H1 (cell line): Measurements from ENCODE around the gene ADCY2. TPM values are rescaled to one million over a fixed set of nuclear protein-coding genes. Genes with fewer than 3 reads are reported as not detected.
A peak's percentile ranks its signal among the peaks of the same experiment; 100 is the strongest.

Experiments
- CTCF ChIA-PET: fragments of 300-600 bp; sonication (Branson Sonifier 250); formaldehyde crosslinking; loops from one replicate; lab custom pipeline; 2021; ENCODE audit not compliant: partially characterized antibody; lab: Charles Lee
- POLR2A ChIA-PET: fragments of 300-600 bp; sonication (Branson Sonifier 250); formaldehyde crosslinking; loops from one replicate; lab custom pipeline; 2021; ENCODE audit warnings: inconsistent platforms; ENCODE audit not compliant: partially characterized antibody; lab: Charles Lee
- DNase-seq, 2 experiments: peaks; one replicate each; pipeline versions ENCODE4 v3.0.0 to v3.0.0-alpha.2; 2010 to 2022; ENCODE audit warnings: low spot score in 2 of 2, low read depth in 1 of 2, mixed read lengths in 1 of 2
- FAIRE-seq: peaks from 2 replicates; lab custom pipeline; 2011; peaks lifted over from hg19 to GRCh38; lab: Jason Lieb, UNC
- H2AFZ ChIP-seq: 2 replicates; pipeline ENCODE4 v1.8.1; 2012; ENCODE audit warnings: low read length, inconsistent platforms
- H2AK5ac ChIP-seq: 2 replicates; pipeline ENCODE4 v1.6.1; 2013; ENCODE audit warnings: low read depth, low read length
- H2BK120ac ChIP-seq: replicated peaks from 2 replicates; pipeline ENCODE3; 2013; ENCODE audit warnings: low read depth, low read length, inconsistent platforms
- H2BK12ac ChIP-seq: 2 replicates; pipeline ENCODE4 v1.6.1; 2013; ENCODE audit warnings: low read depth, low read length
- H2BK15ac ChIP-seq: 2 replicates; pipeline ENCODE4 v1.6.1; 2013; ENCODE audit warnings: low read length
- H2BK20ac ChIP-seq: 2 replicates; pipeline ENCODE4 v1.6.1; 2013; ENCODE audit warnings: low read length
- H2BK5ac ChIP-seq: 2 replicates; pipeline ENCODE4 v1.6.1; 2013; ENCODE audit warnings: low read depth, low read length
- H3K14ac ChIP-seq: 2 replicates; pipeline ENCODE4 v1.6.1; 2013; ENCODE audit warnings: inconsistent platforms; ENCODE audit not compliant: insufficient read length
- H3K18ac ChIP-seq: 2 replicates; pipeline ENCODE4 v1.6.1; 2013; ENCODE audit warnings: low read length; ENCODE audit errors: extremely low read depth
- H3K23ac ChIP-seq: 2 replicates; pipeline ENCODE4 v1.6.1; 2013; ENCODE audit warnings: inconsistent platforms; ENCODE audit not compliant: insufficient read length
- H3K23me2 ChIP-seq: 2 replicates; pipeline ENCODE4 v1.6.1; 2013; ENCODE audit warnings: low read depth, low read length
- H3K27ac ChIP-seq: 2 replicates; pipeline ENCODE4 v1.6.1; 2011; ENCODE audit warnings: low read depth, low read length, inconsistent platforms
- H3K27me3 ChIP-seq, 4 experiments: replicated peaks in 1 of 4; 1 replicate in 1 of 4; 2 replicates in 3 of 4; pipeline versions ENCODE4 v1.6.1 to v1.8.1; 2011 to 2013; ENCODE audit warnings: low read length in 3 of 4, mild to moderate bottlenecking in 3 of 4, inconsistent platforms in 2 of 4, mixed read lengths in 2 of 4, moderate library complexity in 1 of 4; ENCODE audit not compliant: control insufficient read depth in 3 of 4, insufficient read depth in 3 of 4; ENCODE audit errors: extremely low read depth in 1 of 4
- H3K36me3 ChIP-seq, 4 experiments: 2 replicates each; pipeline versions ENCODE4 v1.6.1 to v1.8.1; 2011 to 2013; ENCODE audit warnings: mild to moderate bottlenecking in 4 of 4, low read length in 3 of 4, moderate library complexity in 2 of 4, control low read depth in 1 of 4, inconsistent platforms in 1 of 4; ENCODE audit not compliant: insufficient read depth in 4 of 4, control insufficient read depth in 2 of 4
- H3K4ac ChIP-seq: replicated peaks from 2 replicates; pipeline ENCODE3; 2013; ENCODE audit warnings: low read length, low read depth, mixed read lengths, inconsistent platforms; ENCODE audit not compliant: insufficient read length
- H3K4me1 ChIP-seq, 4 experiments: replicated peaks in 1 of 4; 1 replicate in 1 of 4; 2 replicates in 3 of 4; pipeline versions ENCODE4 v1.6.1 to v1.8.1; 2011 to 2013; ENCODE audit warnings: low read length in 3 of 4, inconsistent platforms in 2 of 4, mixed read lengths in 1 of 4; ENCODE audit not compliant: insufficient read depth in 4 of 4, control insufficient read depth in 3 of 4
- H3K4me2 ChIP-seq, 2 experiments: 2 replicates each; pipeline versions ENCODE4 v1.6.1 to v1.8.1; 2011 to 2013; ENCODE audit warnings: low read depth in 2 of 2, low read length in 2 of 2, control low read depth in 1 of 2, inconsistent platforms in 1 of 2, mild to moderate bottlenecking in 1 of 2; ENCODE audit not compliant: insufficient read depth in 1 of 2
- H3K4me3 ChIP-seq, 4 experiments: fragments of 200-600, 300-600 bp in 1 of 4; sonication (generic), shearing (Covaris generic), sonication (Bioruptor Twin) in 1 of 4; 2 replicates each; pipeline versions ENCODE4 v1.5.1 to v1.8.1; 2011 to 2016; ENCODE audit warnings: low read length in 4 of 4, low read depth in 3 of 4, control low read depth in 2 of 4, inconsistent platforms in 2 of 4, mild to moderate bottlenecking in 2 of 4, mixed read lengths in 1 of 4, moderate library complexity in 1 of 4; ENCODE audit not compliant: insufficient read depth in 2 of 4; ENCODE audit errors: extremely low read depth in 1 of 4
- H3K56ac ChIP-seq: replicated peaks from 2 replicates; pipeline ENCODE3; 2013; ENCODE audit warnings: low read depth, mild to moderate bottlenecking, mixed read lengths, low read length, inconsistent platforms; ENCODE audit not compliant: insufficient read length
- H3K79me1 ChIP-seq: 2 replicates; pipeline ENCODE4 v1.6.1; 2013; ENCODE audit warnings: low read depth, low read length, control low read depth
- H3K79me2 ChIP-seq, 2 experiments: 2 replicates each; pipeline versions ENCODE4 v1.6.1 to v1.8.1; 2012 to 2013; ENCODE audit warnings: low read length in 2 of 2, mild to moderate bottlenecking in 2 of 2, inconsistent platforms in 1 of 2; ENCODE audit not compliant: insufficient read depth in 2 of 2, control insufficient read depth in 1 of 2
- H3K9ac ChIP-seq, 4 experiments: replicated peaks in 1 of 4; 1 replicate in 1 of 4; 2 replicates in 3 of 4; pipeline versions ENCODE4 v1.6.1 to v1.8.1; 2011 to 2013; ENCODE audit warnings: low read depth in 3 of 4, low read length in 3 of 4, control low read depth in 2 of 4, mild to moderate bottlenecking in 2 of 4, moderate library complexity in 2 of 4, inconsistent platforms in 1 of 4; ENCODE audit errors: extremely low read depth in 1 of 4
- H3K9me3 ChIP-seq, 2 experiments: 2 replicates each; pipeline versions ENCODE4 v1.6.1 to v1.8.1; 2012 to 2013; ENCODE audit warnings: mild to moderate bottlenecking in 2 of 2, moderate library complexity in 2 of 2, control low read depth in 1 of 2, inconsistent platforms in 1 of 2, low read depth in 1 of 2, low read length in 1 of 2, mixed read lengths in 1 of 2; ENCODE audit not compliant: insufficient read depth in 2 of 2
- H4K20me1 ChIP-seq, 2 experiments: replicated peaks in 1 of 2; 2 replicates each; pipeline versions ENCODE3 to v1.8.1; 2011 to 2013; ENCODE audit warnings: inconsistent platforms in 2 of 2, low read length in 2 of 2, mild to moderate bottlenecking in 1 of 2; ENCODE audit not compliant: insufficient read depth in 2 of 2, control insufficient read depth in 1 of 2
- H4K5ac ChIP-seq: 2 replicates; pipeline ENCODE4 v1.6.1; 2013; ENCODE audit warnings: low read length, low read depth, mixed read lengths, inconsistent platforms; ENCODE audit not compliant: insufficient read length
- H4K8ac ChIP-seq: 2 replicates; pipeline ENCODE4 v1.8.0; 2013; ENCODE audit warnings: mild to moderate bottlenecking, moderate library complexity, low read length, inconsistent platforms; ENCODE audit not compliant: insufficient read depth; ENCODE audit errors: extremely low read depth
- H4K91ac ChIP-seq: replicated peaks from 2 replicates; pipeline ENCODE3; 2013; ENCODE audit warnings: low read length, mixed read lengths, inconsistent platforms; ENCODE audit not compliant: insufficient read length
- ATF2 ChIP-seq: IDR thresholded peaks from 2 replicates; pipeline ENCODE4 v1.6.1; 2012; ENCODE audit warnings: low read length, inconsistent platforms
- BACH1 ChIP-seq: IDR thresholded peaks from 2 replicates; pipeline ENCODE4 v1.6.1; 2012; ENCODE audit warnings: low read length, improper control_type of control experiment
- CTCF ChIP-seq, 3 experiments: IDR thresholded peaks; 1 replicate in 2 of 3; 2 replicates in 1 of 3; pipeline versions ENCODE4 v1.5.1 to v1.6.1; 2011; ENCODE audit warnings: low read length in 3 of 3, mild to moderate bottlenecking in 3 of 3, inconsistent platforms in 2 of 3, low read depth in 1 of 3, moderate library complexity in 1 of 3; ENCODE audit not compliant: insufficient read depth in 1 of 3; ENCODE audit errors: control extremely low read depth in 1 of 3
- RAD21 ChIP-seq, 2 experiments: IDR thresholded peaks in 1 of 2; conservative IDR thresholded peaks in 1 of 2; 2 replicates each; pipeline ENCODE4 v1.6.1; 2011; ENCODE audit warnings: low read depth in 2 of 2, low read length in 2 of 2, improper control_type of control experiment in 1 of 2, inconsistent platforms in 1 of 2, mild to moderate bottlenecking in 1 of 2, moderate library complexity in 1 of 2
- RXRA ChIP-seq: IDR thresholded peaks from 2 replicates; pipeline ENCODE4 v1.6.1; 2011; ENCODE audit warnings: low read depth, mild to moderate bottlenecking, low read length, moderate library complexity; ENCODE audit not compliant: insufficient read depth
- SAP30 ChIP-seq: fragments of 300-600 bp; sonication (generic); IDR thresholded peaks from 2 replicates; pipeline ENCODE4 v1.7.1; 2012; ENCODE audit warnings: low read length, moderate library complexity, mild to moderate bottlenecking, inconsistent platforms; ENCODE audit not compliant: insufficient read depth, insufficient replicate concordance
- WGBS, 2 experiments: shearing (Covaris generic) in 1 of 2; methylation state at CpG; one replicate each; pipeline versions ENCODE4 v1.1.6 to v1.1.7; 2013 to 2015; ENCODE audit warnings: low lambda C conversion rate in 2 of 2, mixed read lengths in 2 of 2, inconsistent platforms in 1 of 2, low coverage in 1 of 2, missing lambda C conversion rate in 1 of 2; ENCODE audit not compliant: insufficient replicate concordance in 2 of 2, insufficient coverage in 1 of 2, insufficient read length in 1 of 2; ENCODE audit errors: extremely low coverage in 1 of 2, missing lambda C conversion rate in 1 of 2; 5-methylcytosine and 5-hydroxymethylcytosine counted together
- polyA plus RNA-seq, 7 experiments: library from polyadenylated mRNA; depleted of rRNA in 3 of 7; stranded (reverse) in 5 of 7; unstranded in 2 of 7; fragments of >200 nt in 5 of 7; fragments of 200-250 nt in 2 of 7; gene quantifications; 1 replicate in 5 of 7; 2 replicates in 1 of 7; 4 replicates in 1 of 7; pipeline versions ENCODE4 v1.2.1 to v1.2.3, GENCODE V29; 2011 to 2013; ENCODE audit warnings: missing spikeins in 2 of 7, mixed read lengths in 2 of 7
- total RNA-seq: library from RNA; stranded (reverse); fragmentation: NEBNext Ultra II Directional; extraction: Animal tissue kit (Norgen Biotek cat#: 25700); gene quantifications from 2 replicates; pipeline ENCODE4 v1.2.1, GENCODE V29; 2021

Gene ADCY2
- total and polyA plus RNA-seq, 2 of the 8 experiments (the other 6 are each of a cell fraction or from before 2014, with no cell fraction given), result 35.8 to 122 TPM

GRCh38 chr5:7805379-7805778 is 409.4 kb downstream of the ADCY2 start:
- Histone ChIP-seq H3K27me3 (no peaks in the 10 kb centered on the region), H2AFZ (no peak overlapping the region), H4K5ac (no peak overlapping the region), H2BK15ac (no peak overlapping the region), H3K23me2 (no peaks in the 10 kb centered on the region), H4K8ac (no peak overlapping the region), H2BK5ac (no peak overlapping the region), H3K36me3 (peaks cover 0 to 26% (median 2%) of the 10 kb centered on the region in 4 experiments; a peak in 5 of 8 replicates), H3K4me2 (no peak overlapping the region), H3K56ac (no peak overlapping the region), H3K9me3 (no peaks in the 10 kb centered on the region), H4K20me1 (no peaks in the 10 kb centered on the region), H3K14ac (no peak overlapping the region), H3K79me1 (no peaks in the 10 kb centered on the region), H3K4me1 (no peaks in the 10 kb centered on the region), H2BK12ac (no peak overlapping the region), H2BK20ac (no peak overlapping the region), H2BK120ac (no peak overlapping the region), H3K4me3 (no peak overlapping the region), H3K79me2 (no peaks in the 10 kb centered on the region), H3K9ac (no peak overlapping the region), H3K18ac (no peak overlapping the region), H3K23ac (no peak overlapping the region), H3K4ac (no peak overlapping the region), H2AK5ac (no peak overlapping the region), H3K27ac (no peak overlapping the region), H4K91ac (no peak overlapping the region)
- FAIRE-seq, result no peak
- POLR2A ChIA-PET, result no interaction called here
- DNase-seq, result no peak
- CTCF ChIA-PET, result interaction anchor here (0.7 to 2.4 kb wide), 5 partner anchors 11 to 53 kb away, joined by 3 to 15 read pairs (median 7); no protein-coding TSS in a partner anchor
- TF ChIP-seq SAP30, result no peak
- peak; percentile 42 to 44 (median 44) for TF ChIP-seq CTCF (IDR thresholded peaks at IDR 0.05; ENCODE audit: control extremely low read depth in 1 of 3, insufficient read depth in 1 of 3, low read depth in 1 of 3, low read length in 3 of 3)
- no peak for TF ChIP-seq RXRA
- no peak for TF ChIP-seq ATF2
- TF ChIP-seq BACH1, result no peak
- peak; percentile 47 to 49 for TF ChIP-seq RAD21 (IDR thresholded peaks at IDR 0.05 in 1 of 2, conservative IDR thresholded peaks at IDR 0.05 in 1 of 2; ENCODE audit: low read depth in 2 of 2, low read length in 2 of 2)
- 80% methylated on average over 2 of the region's 2 CpGs; no CpG with 5 or more reads in 1 of the 2 experiments for WGBS, 2 experiments
